NCI-H524 (cell line): ENCODE results near the gene COPE.
A peak's percentile ranks its signal among the peaks of the same experiment; 100 is the strongest.
"Not testable (repeated sequence)": the region's sequence is repeated elsewhere in the genome, so short reads cannot be mapped to it uniquely, and the experiment has no call there.

Source experiments
- DNase-seq, 2 experiments: peaks; one replicate each; lab custom pipeline; 2025; lab: John Stamatoyannopoulos, UW

COPE gene

GRCh38 chr19:18919086-18919899, at the start of gene COPE, which contains the start of gene DDX49:
Gene COPE, minus strand, starts transcription at chr19:18919387. Its CDS starts 39 bp downstream, at chr19:18919348.
Gene DDX49, plus strand, starts transcription at chr19:18919715. Its CDS starts 27 bp downstream, at chr19:18919742.
- DNase-seq: peak; percentile 100

- DNase-seq: no peak
Measured at GRCh38 chr19:18967358-18968146, 48.4 kb upstream of the COPE start.

GRCh38 chr19:18966307-18966706, 47.1 kb upstream of the COPE start:
- DNase-seq: no peak

GRCh38 chr19:18964121-18964520, 44.9 kb upstream of the COPE start:
- no peak for DNase-seq

DNA sequence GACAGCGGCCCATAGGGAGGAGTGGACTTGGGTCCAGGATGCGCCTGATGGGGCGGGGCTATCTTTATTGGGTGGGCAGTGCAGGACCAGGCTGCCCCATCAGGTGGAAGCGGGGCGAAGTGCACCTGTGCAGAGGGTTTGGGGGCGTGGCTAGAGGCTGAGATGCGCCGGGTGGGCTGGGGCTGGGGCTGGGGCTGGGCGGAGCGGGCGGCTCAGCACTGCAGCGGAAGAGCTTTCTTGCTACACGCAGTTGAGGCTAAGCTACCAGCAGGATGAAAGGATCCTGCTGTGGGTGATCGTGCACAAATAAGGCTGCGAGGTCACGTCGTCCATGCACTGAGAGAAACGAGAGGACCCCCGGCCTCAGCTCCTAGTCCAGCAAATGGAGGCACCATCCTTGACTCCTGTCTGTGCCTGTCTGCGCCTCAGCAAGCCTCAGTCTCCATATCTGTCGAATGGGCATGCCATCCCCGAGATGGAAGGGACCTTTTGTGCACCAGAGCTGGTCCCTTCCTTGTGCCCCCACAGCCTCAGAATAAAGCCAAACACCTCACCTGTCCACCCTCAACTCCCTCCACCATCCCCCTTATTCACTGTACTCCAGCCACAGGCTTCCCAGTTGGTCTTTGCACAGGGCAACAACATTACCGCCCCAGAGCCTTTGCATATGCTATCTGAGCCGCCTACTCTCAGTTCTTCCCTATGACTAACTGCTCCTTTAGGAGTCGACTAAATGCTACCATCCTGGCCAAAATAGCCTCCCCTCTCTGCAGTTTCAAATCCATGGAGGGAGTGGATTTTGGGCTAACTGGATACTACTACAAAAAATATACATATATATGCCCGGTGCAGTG, 42.8 kb upstream of the COPE start:
- DNase-seq: peak in 1 of 2 experiments; percentile 17

DNA sequence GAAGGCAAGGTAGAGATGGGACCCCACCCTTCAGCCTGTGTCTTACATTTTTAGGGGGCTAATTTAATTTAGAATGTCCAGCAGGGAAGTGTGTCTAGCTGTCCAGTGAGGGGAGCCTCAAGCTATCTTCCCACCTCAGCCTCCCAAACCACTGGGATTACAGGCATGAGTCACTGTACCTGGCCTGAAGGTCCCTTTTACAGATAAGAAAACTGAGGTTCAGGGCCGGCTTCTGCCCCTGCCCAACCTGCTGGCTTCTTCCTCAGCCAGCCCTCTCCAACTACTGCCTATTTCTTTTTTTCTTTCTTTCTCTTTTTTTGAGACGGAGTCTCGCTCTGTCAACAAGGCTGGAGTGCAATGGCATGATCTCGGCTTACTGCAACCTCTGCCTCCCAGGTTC, 41.2 kb upstream of the COPE start:
- DNase-seq: no peak

GRCh38 chr19:18955042-18955441, 35.9 kb upstream of the COPE start:
- DNase-seq: no peak

- DNase-seq: no peak
Measured at GRCh38 chr19:18954094-18954493, 34.9 kb upstream of the COPE start.

DNA sequence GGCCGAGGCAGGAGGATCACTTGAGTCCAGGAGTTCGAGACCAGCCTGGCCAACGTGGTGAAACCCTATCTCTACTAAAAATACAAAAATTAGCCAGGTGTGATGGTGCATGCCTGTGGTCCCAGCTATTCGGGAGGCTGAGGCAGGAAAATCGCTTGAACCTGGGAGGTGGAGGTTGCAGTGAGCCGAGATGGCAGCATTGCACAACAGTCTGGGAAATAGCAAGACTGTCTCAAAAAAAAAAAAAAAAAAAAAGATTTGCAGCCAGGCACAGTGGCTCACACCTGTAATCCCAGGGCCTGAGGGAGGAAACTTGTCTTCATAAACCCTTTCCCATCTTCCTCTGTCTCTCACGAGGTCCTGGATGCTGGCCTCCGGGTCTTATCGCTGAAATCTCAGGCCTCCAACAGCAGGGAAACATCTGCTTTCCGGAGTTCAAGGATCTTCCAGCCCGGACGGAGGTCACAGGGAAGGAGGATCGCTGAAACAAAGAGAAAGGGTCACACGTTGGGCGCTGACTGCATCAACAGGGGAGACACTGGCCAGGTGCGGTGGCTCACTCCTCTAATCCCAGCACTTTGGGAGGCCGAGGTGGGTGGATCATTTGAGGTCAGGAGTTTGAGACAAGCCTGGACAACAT, 33.3 kb upstream of the COPE start:
- not testable (repeated sequence) for DNase-seq

DNA sequence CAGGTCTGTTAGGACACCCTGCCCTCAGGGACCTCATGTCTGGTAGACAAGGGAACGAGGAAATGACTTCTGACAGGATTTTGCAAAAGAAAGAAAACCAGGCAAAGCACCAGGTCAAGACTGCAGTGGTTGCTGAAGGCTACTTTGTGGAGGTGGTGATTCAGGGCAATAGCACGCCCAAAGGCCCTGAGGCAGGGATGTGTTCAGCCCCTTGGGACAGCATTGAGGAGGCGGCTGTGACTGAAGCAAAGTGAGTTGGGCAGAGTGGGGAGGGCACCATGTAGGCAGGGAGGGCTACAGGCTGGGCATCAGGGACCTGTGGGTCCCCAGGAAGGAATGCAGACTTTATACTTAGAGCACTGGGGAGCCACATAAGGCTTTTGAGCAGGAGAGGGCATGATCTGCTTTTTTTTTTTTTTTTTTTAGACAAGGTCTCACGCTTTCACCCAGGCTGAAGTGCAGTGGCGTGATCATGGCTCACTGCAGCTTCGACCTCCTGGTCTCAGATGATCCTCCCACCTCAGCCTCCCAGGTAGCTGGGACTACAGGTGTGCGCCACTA, 32.6 kb upstream of the COPE start:
- no peak for DNase-seq

DNA sequence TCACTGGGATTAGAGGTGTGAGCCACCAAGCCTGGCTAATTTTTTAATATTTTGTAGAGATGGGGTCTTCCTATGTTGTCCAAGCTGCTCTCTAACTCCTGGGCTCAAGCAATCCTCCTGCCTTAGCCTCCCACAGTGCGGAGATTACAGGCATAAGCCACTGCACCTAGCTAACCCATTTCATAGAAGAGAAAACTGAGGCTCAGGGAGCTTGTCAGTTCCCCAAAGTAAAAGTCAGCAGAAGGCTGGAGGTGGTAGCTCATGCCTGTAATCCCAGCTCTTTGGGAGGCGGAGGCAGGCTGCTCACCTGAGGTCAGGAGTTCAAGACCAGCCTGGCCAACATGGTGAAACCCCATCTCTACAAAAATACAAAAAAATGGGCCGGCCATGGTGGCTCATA, 30.7 kb upstream of the COPE start:
- DNase-seq: no peak

- DNase-seq: no peak
Measured at GRCh38 chr19:18948976-18949356, 29.8 kb upstream of the COPE start.

DNA sequence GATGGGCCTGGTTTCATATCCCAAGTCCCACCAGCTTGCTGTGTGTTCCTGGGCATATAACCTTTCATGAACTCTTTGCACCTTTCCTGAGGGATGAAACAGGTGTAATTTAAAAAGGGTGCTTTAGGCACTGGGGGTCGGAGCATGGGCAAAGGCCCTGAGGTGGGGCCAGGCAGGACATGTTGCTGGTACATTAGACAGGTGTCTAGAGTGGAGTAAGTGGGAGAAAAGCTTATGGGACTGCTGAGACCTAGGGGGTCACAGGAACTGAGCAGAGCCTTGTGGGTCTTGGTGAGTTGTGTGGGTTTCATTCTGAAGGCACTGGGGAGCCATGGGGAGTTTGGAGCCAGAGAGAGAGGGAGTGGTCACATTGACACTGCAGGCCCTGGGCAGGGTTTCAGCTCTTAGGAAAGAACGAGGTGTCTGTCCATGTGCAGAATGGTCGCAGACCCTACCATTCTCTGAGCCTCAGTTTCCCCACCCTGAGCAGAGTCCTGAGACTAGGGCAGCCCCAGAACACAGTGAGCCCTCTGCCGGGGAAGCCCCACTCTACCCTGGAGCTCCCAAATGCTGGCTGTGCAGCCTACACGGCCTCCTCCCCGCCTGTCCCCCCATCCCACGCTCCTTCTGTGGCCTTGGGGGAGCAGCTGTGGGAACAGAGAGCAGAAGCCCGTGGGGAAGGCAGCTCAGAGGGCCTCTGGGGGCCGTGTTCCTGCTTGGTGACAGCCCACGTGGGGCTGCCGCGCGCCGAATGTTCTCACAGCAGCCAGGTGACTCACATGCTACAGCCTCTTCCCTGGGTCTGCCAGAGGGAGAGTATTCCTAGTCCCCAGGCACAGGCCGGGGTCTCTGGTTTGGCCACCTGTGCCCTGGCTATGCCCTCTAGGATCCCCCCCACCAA, 29.1 kb upstream of the COPE start:
- DNase-seq: no peak

- peak in 1 of 2 experiments; percentile 36 for DNase-seq
Measured at GRCh38 chr19:18946918-18947317, 27.7 kb upstream of the COPE start.

GRCh38 chr19:18946335-18946734, 27.1 kb upstream of the COPE start:
- DNase-seq: no peak

- DNase-seq: no peak
Measured at GRCh38 chr19:18945297-18945696, 26.1 kb upstream of the COPE start.

DNA sequence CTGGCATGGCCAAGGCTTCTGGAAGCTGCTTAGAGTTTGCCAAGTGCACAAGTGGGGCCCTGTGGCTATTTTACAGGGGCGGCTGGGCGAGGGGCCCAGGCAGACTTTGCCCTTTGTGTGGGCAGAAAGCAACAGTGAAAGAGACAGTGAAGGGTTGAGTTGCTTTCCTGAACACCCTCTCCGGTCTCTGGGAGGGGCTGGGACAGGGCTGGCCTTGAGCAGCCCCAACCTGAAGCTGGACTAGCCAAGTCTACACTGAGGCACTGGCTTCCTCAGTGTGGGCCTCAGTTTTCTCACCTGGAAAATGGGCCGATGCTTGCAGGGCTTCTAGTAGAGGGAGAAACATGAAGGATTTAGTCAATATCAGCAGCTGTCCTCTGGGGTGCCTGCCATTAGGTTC, 24.3 kb upstream of the COPE start:
- no peak for DNase-seq

DNA sequence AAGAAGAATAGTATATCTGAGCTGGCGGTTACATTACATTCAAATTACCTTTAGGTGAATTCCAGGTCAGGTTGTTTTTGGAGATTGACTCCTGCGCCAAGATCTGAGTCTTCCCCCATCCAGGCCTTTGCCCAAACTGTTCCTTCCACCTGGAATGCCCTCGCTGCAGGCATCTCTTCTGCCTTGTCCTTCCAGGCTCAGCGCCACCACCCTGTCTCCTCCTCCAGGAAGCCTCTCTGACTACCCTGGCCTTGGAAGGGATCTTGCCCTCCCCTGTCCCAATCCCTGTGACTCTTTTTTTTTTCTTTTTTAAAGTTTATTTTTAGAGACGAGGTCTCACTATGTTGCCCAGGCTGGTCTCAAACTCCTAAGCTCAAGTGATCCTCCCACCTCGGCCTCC, 23.5 kb upstream of the COPE start:
- no peak for DNase-seq

DNA sequence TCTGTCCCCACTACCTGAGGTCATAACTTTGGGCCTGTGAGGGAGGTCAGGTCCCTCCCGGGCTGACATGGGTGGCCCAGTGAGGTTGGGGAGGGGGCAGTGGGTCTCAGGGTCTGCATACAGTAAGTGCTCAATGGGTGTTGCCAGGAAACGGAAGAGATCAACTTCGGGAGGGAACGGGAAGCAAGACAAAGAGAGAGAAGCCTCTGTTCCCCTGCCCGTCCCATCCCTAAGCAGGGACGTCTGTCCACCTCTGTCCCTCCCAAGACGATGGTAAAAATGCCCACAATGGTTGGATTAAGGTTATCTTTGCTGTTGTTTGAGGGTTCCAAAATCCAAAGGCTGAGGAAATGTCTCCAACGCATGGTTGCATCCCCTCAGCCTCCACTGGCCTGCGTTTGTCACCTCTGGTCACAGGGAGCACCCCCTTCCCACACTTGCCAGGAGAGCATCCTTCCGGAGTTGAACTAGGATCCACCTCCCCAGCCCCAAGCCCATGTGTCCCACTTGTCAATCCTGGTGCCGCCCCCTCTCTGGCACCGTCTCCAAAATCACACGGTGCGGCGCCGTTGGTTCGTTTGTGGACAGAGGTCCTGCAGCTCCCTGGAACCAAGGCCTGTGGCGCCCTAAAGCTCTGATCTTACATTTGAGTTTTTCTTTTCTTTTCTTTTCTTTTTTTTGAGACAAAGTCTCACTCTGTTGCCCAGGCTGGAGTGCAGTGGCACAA, 22.6 kb upstream of the COPE start:
- peak in 1 of 2 experiments; percentile 17 for DNase-seq
